Esophagus squamous epithelium (tissue), 4 donors: Measurements from ENCODE around the gene SLC45A2.

Experiments used
- CTCF ChIP-seq, 6 experiments: fragments of 450-650 bp in 4 of 6; fragments of 200-600 bp in 2 of 6; sonication (generic) in 2 of 6; IDR thresholded peaks; one replicate each; pipeline ENCODE4 v1.5.1; 2016 to 2019; ENCODE audit warnings: antibody characterized with exemption in 6 of 6, mild to moderate bottlenecking in 4 of 6, moderate library complexity in 4 of 6
- POLR2A ChIP-seq, 4 donors: fragments of 450-650 bp; IDR thresholded peaks; one replicate each; pipeline ENCODE4 v1.6.1; 2017; ENCODE audit warnings: antibody characterized with exemption in 4 of 4, mild to moderate bottlenecking in 4 of 4, moderate library complexity in 3 of 4

GRCh38 chr5:33925278-33925677 lies 59.2 kb downstream of the SLC45A2 start:
- TF ChIP-seq POLR2A (IDR thresholded peaks at IDR 0.05) = no peak
- TF ChIP-seq CTCF (IDR thresholded peaks at IDR 0.05) = no peak
